Right hindlimb (tissue), 1 donor: ENCODE data around the gene SLC35F3.

Experiments used
- DNase-seq: peaks from one replicate; pipeline ENCODE4 v3.0.0-alpha.2; 2018

SLC35F3 gene

DNA sequence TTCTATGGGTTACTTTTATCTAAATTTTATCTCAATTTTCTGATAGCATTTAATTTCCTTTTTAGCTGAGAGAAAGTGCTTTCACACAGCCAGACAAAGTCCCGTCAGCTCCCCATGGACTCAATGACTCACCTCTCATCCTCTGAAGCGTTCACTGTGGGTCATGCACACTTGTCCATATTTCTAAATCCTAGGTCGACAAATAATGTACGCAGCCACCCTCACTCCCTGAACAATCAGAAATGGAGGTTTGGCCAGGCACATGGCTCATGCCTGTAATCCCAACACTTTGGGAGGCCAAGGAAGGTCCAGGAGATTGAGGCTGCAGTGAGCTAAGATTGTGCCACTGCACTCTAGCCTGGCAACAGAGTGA lies 426.4 kb downstream of the SLC35F3 start:
- no peak for DNase-seq

- DNase-seq = no peak
These were observed 427.0 kb downstream of the SLC35F3 start for GRCh38 chr1:234331507-234331906.

GRCh38 chr1:234336359-234336758 lies 431.9 kb downstream of the SLC35F3 start:
- DNase-seq = no peak

GRCh38 chr1:234337233-234337632 lies 432.8 kb downstream of the SLC35F3 start:
- no peak for DNase-seq

DNA sequence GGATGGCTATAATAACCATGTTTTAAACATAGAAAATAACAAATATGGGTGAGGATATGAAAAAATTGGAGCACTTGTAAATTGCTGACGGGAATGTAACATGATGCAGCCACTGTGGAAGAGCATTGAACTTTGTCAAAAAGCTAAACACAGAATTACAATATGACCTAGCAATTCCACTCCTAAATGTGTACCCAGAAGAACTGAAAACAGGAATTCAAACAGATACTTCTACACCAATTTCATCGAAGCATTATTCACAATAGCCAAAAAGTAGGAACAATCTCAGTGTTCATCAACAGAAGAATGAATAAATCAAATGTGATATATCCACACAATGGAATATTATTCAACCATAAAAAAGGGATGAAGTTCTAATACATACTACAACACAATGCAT lies 436.1 kb downstream of the SLC35F3 start:
- no peak for DNase-seq

- DNase-seq = no peak
These were observed 438.3 kb downstream of the SLC35F3 start for GRCh38 chr1:234342774-234343173.

GRCh38 chr1:234345237-234345636 lies 440.8 kb downstream of the SLC35F3 start:
- no peak for DNase-seq

DNA sequence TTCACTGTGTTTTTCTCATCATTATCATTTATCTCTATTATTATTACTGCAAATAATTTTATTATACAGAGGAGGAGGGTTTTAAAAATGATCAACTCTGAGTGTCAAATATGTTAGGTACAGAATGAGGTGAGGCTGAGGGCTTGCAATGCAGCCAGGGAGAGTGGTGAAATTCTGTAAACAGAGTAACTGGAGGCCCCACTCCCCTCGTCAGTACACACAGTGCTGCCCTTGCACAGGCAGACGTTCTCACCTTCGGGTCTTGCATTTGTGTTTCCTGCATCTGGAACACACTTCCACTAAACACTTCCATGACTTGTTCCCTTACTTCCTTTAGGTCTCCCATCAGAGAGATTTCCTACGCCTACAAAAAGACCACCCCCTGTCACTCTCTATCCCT lies 444.5 kb downstream of the SLC35F3 start:
- no peak for DNase-seq

GRCh38 chr1:234355782-234356510 lies 451.5 kb downstream of the SLC35F3 start:
- no peak for DNase-seq

- DNase-seq = peak; percentile 45
These were observed 452.3 kb downstream of the SLC35F3 start for GRCh38 chr1:234356615-234357269.

DNA sequence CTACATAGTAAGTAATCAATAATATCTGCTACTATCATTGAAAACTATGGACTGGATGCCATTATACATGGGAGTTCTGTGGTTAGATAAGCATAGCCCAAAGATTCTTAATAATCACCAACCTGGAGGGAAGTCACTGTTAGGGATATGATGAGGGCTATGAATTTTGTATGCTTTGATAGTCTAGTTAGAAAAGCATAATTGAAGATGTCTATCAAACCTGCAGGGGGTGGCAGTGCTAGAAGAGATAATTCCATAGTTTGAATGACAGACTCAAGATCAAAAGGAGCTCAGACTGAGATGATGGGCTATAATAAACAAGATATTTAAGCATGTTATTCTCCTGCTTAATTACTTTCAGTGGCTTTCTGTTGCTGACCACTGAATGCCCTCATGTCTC lies 453.4 kb downstream of the SLC35F3 start:
- no peak for DNase-seq

GRCh38 chr1:234361102-234361603 lies 456.7 kb downstream of the SLC35F3 start:
- DNase-seq = no peak

DNA sequence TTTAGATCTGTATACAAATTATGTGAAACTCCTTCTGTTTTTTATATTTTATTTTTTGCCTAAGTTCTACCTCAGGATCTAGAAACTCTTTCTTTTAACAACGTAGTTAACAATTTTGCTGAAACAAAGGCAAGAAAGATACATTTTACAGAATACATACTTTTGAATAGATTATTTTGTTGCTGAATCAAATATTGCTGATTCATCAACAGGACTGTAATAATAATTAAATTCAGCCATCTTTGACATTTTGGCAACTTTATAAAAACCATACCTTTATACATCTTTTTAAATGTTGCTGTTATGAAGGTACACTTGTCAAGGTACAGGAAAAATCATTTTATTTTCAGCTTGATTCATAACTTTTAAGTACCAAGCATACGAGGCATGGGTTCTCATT lies 458.1 kb downstream of the SLC35F3 start:
- DNase-seq = no peak

GRCh38 chr1:234368320-234369032 lies 464.0 kb downstream of the SLC35F3 start:
- no peak for DNase-seq

- DNase-seq = no peak
These were observed 464.6 kb downstream of the SLC35F3 start for GRCh38 chr1:234369033-234369430.

GRCh38 chr1:234369784-234370183 lies 465.3 kb downstream of the SLC35F3 start:
- no peak for DNase-seq

DNA sequence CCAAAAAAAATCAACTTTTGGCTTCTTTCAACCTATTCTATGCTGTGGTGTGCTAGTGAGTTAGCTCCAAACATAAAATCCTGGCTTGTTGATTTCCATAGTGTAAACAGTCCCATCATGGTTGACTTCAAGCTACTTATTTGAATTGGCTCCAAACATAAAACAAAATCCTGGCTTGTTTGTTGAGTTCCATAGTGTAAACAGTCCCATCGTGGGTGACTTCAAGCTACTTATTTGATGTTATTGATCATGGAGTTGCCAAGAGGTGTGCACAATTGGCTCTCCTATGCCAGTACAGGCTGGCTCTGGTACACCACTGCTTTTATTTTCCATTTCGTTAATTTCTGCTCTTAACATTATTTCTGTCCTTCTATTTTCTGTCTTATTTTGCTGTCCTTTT lies 466.9 kb downstream of the SLC35F3 start:
- DNase-seq = no peak

DNA sequence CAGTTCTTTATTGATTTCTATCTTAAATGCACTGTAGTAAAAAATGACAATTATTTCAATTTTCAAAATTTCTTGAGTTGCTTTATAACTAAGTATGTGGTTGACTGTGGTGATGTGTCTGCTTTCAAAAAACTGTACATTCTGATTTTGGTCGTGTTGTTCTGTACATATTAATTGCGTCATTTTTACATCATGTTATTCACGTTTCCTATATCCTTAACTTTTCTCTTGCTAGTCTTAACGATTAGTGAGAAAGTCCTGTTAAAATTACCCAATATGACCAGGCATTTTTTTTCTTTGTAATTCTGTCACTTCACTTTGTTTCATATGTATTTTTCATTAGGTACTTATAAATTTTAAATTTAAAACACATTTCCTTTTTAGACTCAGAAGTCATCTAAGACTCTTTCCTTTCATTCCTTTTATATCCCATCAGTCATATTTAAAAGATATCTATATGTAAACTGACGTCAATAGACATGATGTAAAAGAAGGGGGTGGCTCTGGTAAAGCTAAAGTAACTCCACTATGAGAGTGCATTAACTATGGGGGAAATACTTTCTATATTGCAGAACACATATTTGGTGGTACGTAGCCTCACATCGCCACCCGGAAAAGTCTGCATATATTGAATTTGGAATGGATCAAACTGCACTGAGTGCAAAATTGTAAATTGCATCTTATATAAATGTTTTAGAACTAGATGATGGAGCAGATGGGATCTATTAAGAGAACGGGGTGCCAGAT lies 467.7 kb downstream of the SLC35F3 start:
- DNase-seq = no peak

DNA sequence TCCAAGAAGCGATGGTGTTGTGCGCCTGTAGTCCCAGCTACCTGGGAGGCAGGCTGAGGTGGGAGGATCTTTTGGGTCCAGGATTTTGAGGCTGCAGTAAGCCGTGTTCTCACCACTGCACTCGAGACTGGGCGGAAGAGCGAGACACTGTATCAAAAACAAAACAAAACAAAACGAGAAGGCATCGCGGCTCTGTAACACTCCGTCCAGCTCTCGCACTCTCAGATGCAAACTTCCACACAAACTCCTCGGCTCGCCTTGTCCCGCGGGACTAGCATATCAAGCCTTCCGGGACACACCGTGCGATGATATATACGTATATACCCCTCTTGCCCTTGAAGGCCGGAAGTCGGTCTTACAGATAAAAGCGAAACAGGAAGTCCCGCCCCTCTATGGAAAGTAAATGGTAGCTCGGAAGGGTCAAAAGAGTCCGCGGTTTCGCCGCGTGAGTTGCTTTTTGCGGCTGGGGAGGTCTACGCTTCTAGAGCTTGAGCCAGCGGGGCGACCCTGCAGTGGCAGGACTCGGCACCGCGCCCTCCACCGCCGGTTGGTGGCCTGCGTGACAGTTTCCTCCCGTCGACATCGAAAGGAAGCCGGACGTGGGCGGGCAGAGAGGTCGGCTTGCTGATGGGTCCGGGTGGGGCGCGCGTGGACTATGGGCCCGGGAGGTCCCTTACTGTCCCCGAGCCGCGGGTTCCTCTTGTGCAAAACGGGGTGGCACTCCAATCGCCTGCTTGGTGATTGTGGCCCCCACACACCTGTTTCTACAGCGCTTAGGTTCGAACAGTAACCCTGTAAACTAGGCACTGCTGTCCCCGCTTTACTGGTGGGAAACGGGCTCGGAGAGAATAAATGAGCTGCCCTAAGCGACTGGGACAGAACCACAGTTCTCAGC lies 468.8 kb downstream of the SLC35F3 start, which contains the start of gene COA6:
TSS of gene COA6 (plus strand) at position 393 of the 895 bp plus-strand sequence. CDS start at position 404, 11 bp downstream.
- peak; percentile 93 for DNase-seq

- no peak for DNase-seq
These were observed 469.4 kb downstream of the SLC35F3 start for GRCh38 chr1:234373959-234374254.
